Ovary (tissue), 3 donors: ENCODE results near the gene NTRK3.

Source experiments
- CTCF ChIP-seq, 3 donors: fragments of 450-650 bp in 2 of 3; fragments of 200-600 bp in 1 of 3; IDR thresholded peaks; one replicate each; pipeline versions ENCODE4 v1.5.1 to v1.8.0; 2016 to 2022; ENCODE audit warnings: antibody characterized with exemption in 3 of 3, mild to moderate bottlenecking in 1 of 3
- POLR2A ChIP-seq: fragments of 450-650 bp; IDR thresholded peaks from one replicate; pipeline ENCODE4 v1.6.1; 2017; ENCODE audit warnings: antibody characterized with exemption, mild to moderate bottlenecking, moderate library complexity
- donor health status: DM: no; HTN: no; CAD: no.

DNA sequence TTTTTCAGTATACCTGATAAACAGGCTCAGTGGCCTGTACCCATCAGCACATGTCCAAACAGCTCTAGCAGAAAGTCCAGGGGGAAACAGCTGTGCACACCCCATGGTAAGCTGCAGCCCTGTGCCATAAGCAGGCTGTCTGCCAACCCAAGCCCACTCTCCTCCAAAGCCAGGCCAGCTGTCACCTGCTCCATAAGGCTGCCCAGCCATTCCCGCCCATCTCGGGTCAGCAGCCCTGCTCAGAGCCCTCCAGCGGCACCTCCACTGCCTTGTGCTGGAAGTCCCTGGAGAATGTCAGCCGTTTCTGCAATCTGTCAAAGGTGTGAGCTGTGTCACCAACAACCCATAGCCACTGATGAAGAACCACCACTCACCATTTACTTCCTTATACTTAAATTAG, 82.0 kb downstream of the NTRK3 start:
- no peak for TF ChIP-seq CTCF (IDR thresholded peaks at IDR 0.05)
- no peak for TF ChIP-seq POLR2A
